ENCODE data around the gene FN3KRP.

DNA sequence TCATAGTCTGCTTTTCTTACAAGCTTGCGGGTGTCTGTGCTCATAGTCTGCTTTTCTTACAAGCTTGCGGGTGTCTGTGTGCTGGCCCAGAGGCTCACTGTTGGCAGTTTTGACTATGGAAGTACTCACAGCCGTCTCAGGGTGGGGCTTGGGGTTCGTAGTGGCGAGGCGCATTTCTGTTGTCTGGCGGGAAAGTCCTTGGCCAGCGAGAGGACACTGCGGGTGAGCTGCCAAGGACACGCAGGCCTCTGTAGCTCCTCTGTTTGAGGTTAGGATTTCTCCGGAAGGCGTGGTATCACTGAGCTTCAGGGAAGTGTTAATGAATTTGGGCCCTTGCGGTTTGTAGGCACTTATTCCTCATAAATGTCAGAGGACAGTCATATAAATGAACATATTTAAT is 48.9 kb downstream of the FN3KRP start:
- TF ChIP-seq POLR2AphosphoS5 (IDR thresholded peaks at IDR 0.05), result no peak
- TF ChIP-seq, protein P1, sequence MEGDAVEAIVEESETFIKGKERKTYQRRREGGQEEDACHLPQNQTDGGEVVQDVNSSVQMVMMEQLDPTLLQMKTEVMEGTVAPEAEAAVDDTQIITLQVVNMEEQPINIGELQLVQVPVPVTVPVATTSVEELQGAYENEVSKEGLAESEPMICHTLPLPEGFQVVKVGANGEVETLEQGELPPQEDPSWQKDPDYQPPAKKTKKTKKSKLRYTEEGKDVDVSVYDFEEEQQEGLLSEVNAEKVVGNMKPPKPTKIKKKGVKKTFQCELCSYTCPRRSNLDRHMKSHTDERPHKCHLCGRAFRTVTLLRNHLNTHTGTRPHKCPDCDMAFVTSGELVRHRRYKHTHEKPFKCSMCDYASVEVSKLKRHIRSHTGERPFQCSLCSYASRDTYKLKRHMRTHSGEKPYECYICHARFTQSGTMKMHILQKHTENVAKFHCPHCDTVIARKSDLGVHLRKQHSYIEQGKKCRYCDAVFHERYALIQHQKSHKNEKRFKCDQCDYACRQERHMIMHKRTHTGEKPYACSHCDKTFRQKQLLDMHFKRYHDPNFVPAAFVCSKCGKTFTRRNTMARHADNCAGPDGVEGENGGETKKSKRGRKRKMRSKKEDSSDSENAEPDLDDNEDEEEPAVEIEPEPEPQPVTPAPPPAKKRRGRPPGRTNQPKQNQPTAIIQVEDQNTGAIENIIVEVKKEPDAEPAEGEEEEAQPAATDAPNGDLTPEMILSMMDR (IDR thresholded peaks at IDR 0.05), result no peak
- TF ChIP-seq EP300 (IDR thresholded peaks at IDR 0.05), result no peak

Data from stomach (tissue), 4 donors.